Endothelial cell (in vitro differentiated cells): ENCODE measurements around the gene NIT1. TPM values are rescaled to one million over a fixed set of nuclear protein-coding genes. Genes with fewer than 3 reads are reported as not detected.

ENCODE experiments used
- DNase-seq: peaks from one replicate; pipeline ENCODE4 v3.0.0; 2021; ENCODE audit warnings: low spot score
- H3K27ac Mint-ChIP-seq: one replicate; pipeline ENCODE4 v1.8.0; 2021; ENCODE audit warnings: mixed read lengths, inconsistent platforms; ENCODE audit not compliant: unreplicated experiment
- H3K27me3 Mint-ChIP-seq: one replicate; pipeline ENCODE4 v1.8.0; 2021; ENCODE audit warnings: mild to moderate bottlenecking, moderate library complexity, mixed read lengths, inconsistent platforms; ENCODE audit not compliant: unreplicated experiment
- H3K36me3 Mint-ChIP-seq: one replicate; pipeline ENCODE4 v1.8.0; 2021; ENCODE audit warnings: mild to moderate bottlenecking, low read depth, mixed read lengths, inconsistent platforms; ENCODE audit not compliant: unreplicated experiment
- H3K4me1 Mint-ChIP-seq: one replicate; pipeline ENCODE4 v1.8.0; 2021; ENCODE audit warnings: mild to moderate bottlenecking, mixed read lengths, inconsistent platforms; ENCODE audit not compliant: unreplicated experiment
- H3K4me3 Mint-ChIP-seq: one replicate; pipeline ENCODE4 v1.8.0; 2021; ENCODE audit warnings: mild to moderate bottlenecking, mixed read lengths, inconsistent platforms; ENCODE audit not compliant: unreplicated experiment
- H3K9me3 Mint-ChIP-seq: one replicate; pipeline ENCODE4 v1.8.0; 2021; ENCODE audit warnings: mixed read lengths, inconsistent platforms; ENCODE audit not compliant: unreplicated experiment
- CTCF ChIP-seq: fragments of 200-600 bp; sonication (generic); IDR thresholded peaks from one replicate; pipeline ENCODE4 v1.5.0; 2021; ENCODE audit warnings: antibody characterized with exemption; ENCODE audit not compliant: unreplicated experiment
- total RNA-seq: library from RNA; stranded (reverse); fragmentation: NEBNext Ultra II Directional; extraction: Animal tissue kit (Norgen Biotek cat#: 25700); gene quantifications from one replicate; pipeline ENCODE4 v1.2.1, GENCODE V29; 2021; ENCODE audit not compliant: unreplicated experiment

Gene NIT1
- total RNA-seq, 1 donor from 2014 or later, result 20.5 TPM

- Mint-ChIP-seq H3K27ac (no peak overlapping the region), H3K27me3 (peaks cover 4% of the 10 kb centered on the region), H3K4me1 (peaks cover 7% of the 10 kb centered on the region), H3K4me3 (no peak overlapping the region), H3K9me3 (no peaks in the 10 kb centered on the region), H3K36me3 (no peaks in the 10 kb centered on the region)
- no peak for DNase-seq
- no peak for TF ChIP-seq CTCF
Measured at GRCh38 chr1:161091796-161092507, 26.0 kb upstream of the NIT1 start.

GRCh38 chr1:161092621-161093028, 25.3 kb upstream of the NIT1 start:
- Mint-ChIP-seq H3K4me3 (no peak overlapping the region), H3K27me3 (peaks cover 3% of the 10 kb centered on the region), H3K9me3 (no peaks in the 10 kb centered on the region), H3K36me3 (peaks cover 3% of the 10 kb centered on the region), H3K27ac (no peak overlapping the region), H3K4me1 (peaks cover 13% of the 10 kb centered on the region)
- TF ChIP-seq CTCF, result no peak
- DNase-seq, result no peak

GRCh38 chr1:161094481-161094880, 23.4 kb upstream of the NIT1 start:
- TF ChIP-seq CTCF, result no peak
- H3K36me3 Mint-ChIP-seq, result peaks cover 8% of the 10 kb centered on the region
- H3K27ac Mint-ChIP-seq, result no peak overlapping the region

GRCh38 chr1:161095230-161095629, 22.7 kb upstream of the NIT1 start:
- H3K4me1 Mint-ChIP-seq, result peaks cover 16% of the 10 kb centered on the region
- H3K4me3 Mint-ChIP-seq, result no peak overlapping the region
- H3K27ac Mint-ChIP-seq, result no peak overlapping the region
- TF ChIP-seq CTCF, result no peak
- H3K36me3 Mint-ChIP-seq, result peaks cover 15% of the 10 kb centered on the region
- H3K27me3 Mint-ChIP-seq, result peaks cover 2% of the 10 kb centered on the region
- H3K9me3 Mint-ChIP-seq, result no peaks in the 10 kb centered on the region
- DNase-seq, result no peak

More at GRCh38 chr1:161094481-161094880, 23.4 kb upstream of the NIT1 start:
- DNase-seq, result no peak
- Mint-ChIP-seq H3K4me3 (no peak overlapping the region), H3K9me3 (no peaks in the 10 kb centered on the region), H3K4me1 (peaks cover 16% of the 10 kb centered on the region), H3K27me3 (peaks cover 2% of the 10 kb centered on the region)

- DNase-seq, result no peak
- Mint-ChIP-seq H3K4me3 (no peak overlapping the region), H3K27ac (no peak overlapping the region), H3K9me3 (no peaks in the 10 kb centered on the region), H3K36me3 (peaks cover 15% of the 10 kb centered on the region), H3K27me3 (peaks cover 2% of the 10 kb centered on the region), H3K4me1 (peaks cover 16% of the 10 kb centered on the region)
- TF ChIP-seq CTCF, result no peak
Measured at GRCh38 chr1:161096015-161096414, 21.9 kb upstream of the NIT1 start.
